SU-DHL-6 (cell line): ENCODE data around the gene FAM98C.

Source experiments
- H2AFZ ChIP-seq: fragments of 200-600 bp; sonication (generic); 2 replicates; pipeline ENCODE4 v1.6.1; 2014; ENCODE audit warnings: low read depth, mild to moderate bottlenecking, moderate library complexity, mixed read lengths, antibody characterized with exemption, low read length; ENCODE audit not compliant: severe bottlenecking
- H3F3A ChIP-seq: fragments of 200-600 bp; shearing (Covaris generic); 2 replicates; pipeline ENCODE4 v1.6.0; 2016; ENCODE audit warnings: antibody characterized with exemption, mild to moderate bottlenecking; ENCODE audit not compliant: insufficient read depth
- H3K27ac ChIP-seq: fragments of 200-600 bp; sonication (generic); 2 replicates; pipeline ENCODE4 v1.5.1; 2016; ENCODE audit warnings: low read depth, mild to moderate bottlenecking, low read length, moderate library complexity, mixed read lengths
- H3K27me3 ChIP-seq: fragments of 200-600 bp; sonication (generic), shearing (Covaris generic); 2 replicates; pipeline ENCODE4 v1.6.0; 2014; ENCODE audit warnings: mild to moderate bottlenecking, low read length
- H3K36me3 ChIP-seq: fragments of 200-600 bp; sonication (generic); 2 replicates; pipeline ENCODE4 v1.6.1; 2014; ENCODE audit warnings: mild to moderate bottlenecking, low read length, mixed read lengths
- H3K4me2 ChIP-seq: fragments of 300-600, 200-600 bp; shearing (Covaris generic), sonication (generic); 2 replicates; pipeline ENCODE4 v1.6.0; 2014; ENCODE audit warnings: low read length, low read depth, mild to moderate bottlenecking; ENCODE audit not compliant: poor library complexity, severe bottlenecking
- H3K4me3 ChIP-seq: fragments of 200-600 bp; sonication (generic); 2 replicates; pipeline ENCODE4 v1.5.1; 2014; ENCODE audit warnings: antibody characterized with exemption, low read length, mild to moderate bottlenecking, mixed read lengths; ENCODE audit not compliant: insufficient read depth, poor library complexity, severe bottlenecking
- H3K79me2 ChIP-seq: fragments of 200-600 bp; sonication (generic); 2 replicates; pipeline ENCODE4 v1.6.1; 2014; ENCODE audit warnings: mild to moderate bottlenecking, low read length, moderate library complexity; ENCODE audit not compliant: insufficient read depth
- H3K9ac ChIP-seq: fragments of 200-600 bp; sonication (generic); 2 replicates; pipeline ENCODE4 v1.7.0; 2014; ENCODE audit warnings: mild to moderate bottlenecking, low read length
- H3K9me2 ChIP-seq: fragments of 200-600 bp; sonication (generic); replicated peaks from 2 replicates; pipeline ENCODE4 v1.6.1; 2014; ENCODE audit warnings: low read length; ENCODE audit not compliant: insufficient read depth
- H3K9me3 ChIP-seq: fragments of 200-600 bp; sonication (generic); 2 replicates; pipeline ENCODE4 v1.6.1; 2014; ENCODE audit warnings: low read length, mixed read lengths; ENCODE audit not compliant: insufficient read depth
- H4K20me1 ChIP-seq: fragments of 200-600 bp; sonication (generic); 2 replicates; pipeline ENCODE4 v1.6.1; 2014; ENCODE audit warnings: low read depth, mild to moderate bottlenecking, antibody characterized with exemption, low read length, moderate library complexity, mixed read lengths
- EZH2phosphoT487 ChIP-seq: fragments of 200-600 bp; sonication (generic), shearing (Covaris generic); conservative IDR thresholded peaks from 2 replicates; pipeline ENCODE4 v1.6.1; 2018; ENCODE audit warnings: mild to moderate bottlenecking, antibody characterized with exemption, low read length, moderate library complexity, mixed read lengths
- TF ChIP-seq, protein P1 (sequence below): fragments of 200-600 bp; sonication (generic); IDR thresholded peaks from one replicate; pipeline ENCODE4 v1.5.1; 2017; ENCODE audit warnings: antibody characterized with exemption, mild to moderate bottlenecking, low read length, moderate library complexity; ENCODE audit not compliant: insufficient read depth, poor library complexity, severe bottlenecking

FAM98C gene

DNA sequence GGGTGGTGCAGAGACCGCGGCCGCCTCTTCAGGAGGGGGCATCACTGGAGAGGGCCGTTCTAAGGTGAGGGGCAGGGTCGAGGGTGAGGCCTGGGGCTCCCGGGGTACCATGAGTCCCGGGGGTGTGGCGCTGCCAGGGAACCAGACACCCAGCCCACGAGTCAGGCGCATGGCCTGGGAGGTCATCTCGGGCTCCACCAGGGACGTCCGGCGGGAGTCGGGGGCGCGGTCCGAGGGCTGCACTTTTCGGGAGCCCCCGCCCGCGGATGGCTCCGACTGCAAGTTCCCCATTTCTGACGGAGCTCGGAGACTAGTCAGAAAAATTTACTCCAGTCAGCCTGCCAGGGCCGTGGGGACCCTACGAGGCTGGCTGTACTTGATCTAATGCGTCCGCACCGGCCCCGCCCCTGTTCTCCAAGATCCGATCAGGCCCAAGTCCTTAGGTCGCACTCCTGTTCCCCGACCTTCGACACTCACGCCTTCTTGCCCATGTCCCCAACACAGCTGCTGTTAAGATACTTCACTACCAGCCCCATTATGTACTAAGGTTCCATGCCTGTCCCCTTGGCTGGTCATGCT lies 15.8 kb upstream of the FAM98C start:
- no peak overlapping the region for H2AFZ ChIP-seq
- no peak overlapping the region for H3K9ac ChIP-seq
- H3K27me3 ChIP-seq, result no peaks in the 10 kb centered on the region
- H3K4me2 ChIP-seq, result peak overlapping the region; percentile 59
- peak overlapping the region; percentile 43 for H3K4me3 ChIP-seq
- H3K36me3 ChIP-seq, result no peaks in the 10 kb centered on the region
- no peaks in the 10 kb centered on the region for H3K79me2 ChIP-seq
- H3K27ac ChIP-seq, result no peak overlapping the region
- H3K9me3 ChIP-seq, result no peaks in the 10 kb centered on the region
- no peaks in the 10 kb centered on the region for H3K9me2 ChIP-seq
- no peaks in the 10 kb centered on the region for H4K20me1 ChIP-seq
- no peaks in the 10 kb centered on the region for H3F3A ChIP-seq
- TF ChIP-seq EZH2phosphoT487, result no peak
- TF ChIP-seq, protein P1, sequence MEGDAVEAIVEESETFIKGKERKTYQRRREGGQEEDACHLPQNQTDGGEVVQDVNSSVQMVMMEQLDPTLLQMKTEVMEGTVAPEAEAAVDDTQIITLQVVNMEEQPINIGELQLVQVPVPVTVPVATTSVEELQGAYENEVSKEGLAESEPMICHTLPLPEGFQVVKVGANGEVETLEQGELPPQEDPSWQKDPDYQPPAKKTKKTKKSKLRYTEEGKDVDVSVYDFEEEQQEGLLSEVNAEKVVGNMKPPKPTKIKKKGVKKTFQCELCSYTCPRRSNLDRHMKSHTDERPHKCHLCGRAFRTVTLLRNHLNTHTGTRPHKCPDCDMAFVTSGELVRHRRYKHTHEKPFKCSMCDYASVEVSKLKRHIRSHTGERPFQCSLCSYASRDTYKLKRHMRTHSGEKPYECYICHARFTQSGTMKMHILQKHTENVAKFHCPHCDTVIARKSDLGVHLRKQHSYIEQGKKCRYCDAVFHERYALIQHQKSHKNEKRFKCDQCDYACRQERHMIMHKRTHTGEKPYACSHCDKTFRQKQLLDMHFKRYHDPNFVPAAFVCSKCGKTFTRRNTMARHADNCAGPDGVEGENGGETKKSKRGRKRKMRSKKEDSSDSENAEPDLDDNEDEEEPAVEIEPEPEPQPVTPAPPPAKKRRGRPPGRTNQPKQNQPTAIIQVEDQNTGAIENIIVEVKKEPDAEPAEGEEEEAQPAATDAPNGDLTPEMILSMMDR, result no peak

DNA sequence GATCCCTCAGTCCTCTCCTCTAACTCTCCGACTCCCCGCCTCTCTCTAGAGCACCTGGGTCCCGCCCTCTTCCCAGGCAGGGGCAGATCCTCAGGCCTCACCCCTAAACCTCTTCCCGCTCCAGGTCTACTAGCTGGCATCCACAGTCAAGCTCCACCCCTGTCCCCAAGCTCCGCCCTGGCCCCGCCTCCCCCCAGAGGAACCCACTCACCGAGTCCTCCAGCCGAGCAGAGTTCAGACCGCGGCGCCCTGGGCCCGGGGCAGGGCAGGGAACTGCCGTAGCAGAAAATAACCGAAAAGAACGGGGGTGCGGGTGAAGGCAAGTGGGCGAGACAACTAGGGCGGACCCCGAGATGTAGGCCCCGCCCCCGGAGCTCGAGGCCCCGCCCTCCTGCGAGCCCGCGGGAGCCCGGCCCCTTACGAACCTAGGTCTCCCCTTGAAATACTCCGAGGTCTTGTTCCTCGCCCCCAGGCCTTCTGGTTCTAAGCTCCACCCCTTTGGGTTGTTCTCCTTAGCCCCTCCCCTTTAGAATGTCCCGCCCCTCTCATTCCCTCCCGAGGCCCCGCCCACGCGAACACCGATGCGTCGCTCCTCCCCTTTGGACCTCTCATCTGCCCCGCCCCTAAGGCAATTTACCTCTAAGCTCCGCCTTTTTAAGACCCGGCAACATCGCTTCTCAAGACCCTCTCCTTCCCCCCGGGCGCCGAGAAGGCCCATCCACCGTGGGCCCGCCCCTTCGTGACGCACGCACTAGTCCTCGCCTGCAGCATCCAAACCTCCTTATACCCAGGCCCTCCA lies 15.1 kb upstream of the FAM98C start, which contains the start of gene GGN:
Gene GGN (minus strand): TSS at position 485 of the 799 bp plus-strand sequence. CDS start 773 bp downstream, outside the sequence.
- Histone ChIP-seq H3K4me2 (peak within 1 kb of the TSS; percentile 59), H3K36me3 (no peaks in the 10 kb centered on the region), H3K27ac (no peak within 1 kb of the TSS), H2AFZ (no peak within 1 kb of the TSS), H3K4me3 (peak within 1 kb of the TSS; percentile 43), H3K27me3 (no peaks in the 10 kb centered on the region), H3F3A (no peaks in the 10 kb centered on the region), H3K9me2 (no peaks in the 10 kb centered on the region), H3K9ac (peak within 1 kb of the TSS; percentile 11; the same call in 1 of the 2 replicates), H4K20me1 (no peaks in the 10 kb centered on the region), H3K9me3 (no peaks in the 10 kb centered on the region), H3K79me2 (no peaks in the 10 kb centered on the region)
- TF ChIP-seq, protein P1, result no peak

DNA sequence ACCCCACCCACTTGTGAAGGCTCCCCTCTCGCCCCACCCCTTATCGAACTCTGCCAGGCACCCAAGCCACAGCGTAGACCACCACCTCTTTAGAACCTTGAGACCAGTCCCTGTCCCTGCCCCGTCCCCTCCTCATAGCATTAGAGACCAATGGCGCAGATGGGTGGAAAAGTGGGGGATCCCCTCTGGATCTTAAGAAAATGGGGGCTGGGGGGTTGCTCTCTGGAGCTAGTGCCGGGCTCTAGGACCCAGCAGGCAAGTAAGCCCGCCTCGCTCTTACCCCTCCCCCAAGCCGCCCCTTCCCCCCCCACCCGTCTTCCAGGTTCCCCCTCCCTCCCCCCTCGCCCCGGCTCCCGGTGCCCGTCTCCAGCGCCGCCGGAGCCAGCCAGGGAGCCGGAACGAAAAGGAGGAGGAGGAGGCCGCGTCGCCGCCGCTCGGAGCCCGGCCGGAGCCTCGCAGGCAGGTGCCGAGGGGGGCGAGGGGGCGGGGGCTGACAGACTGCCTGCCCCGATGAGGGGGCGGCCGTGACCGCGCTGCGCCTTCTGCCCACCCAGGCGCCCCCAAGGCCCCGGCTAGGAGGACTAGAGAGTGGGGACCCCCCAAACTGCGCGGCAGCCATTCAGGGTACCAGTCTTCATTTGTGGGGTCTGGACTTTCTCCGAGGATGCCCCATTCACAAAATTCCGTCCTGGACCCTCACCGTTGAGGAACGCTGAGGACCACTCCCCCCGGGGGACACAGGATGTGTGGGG lies 14.4 kb upstream of the FAM98C start, which contains the start of gene SPRED3:
Gene SPRED3 (plus strand): TSS at position 349 of the 752 bp plus-strand sequence. CDS start 1,606 bp downstream, outside the sequence.
- Histone ChIP-seq H3F3A (no peaks in the 10 kb centered on the region), H3K4me2 (peak within 1 kb of the TSS; percentile 59), H3K27ac (no peak within 1 kb of the TSS), H3K9me2 (no peaks in the 10 kb centered on the region), H2AFZ (no peak within 1 kb of the TSS), H3K4me3 (peak within 1 kb of the TSS; percentile 43), H3K36me3 (no peaks in the 10 kb centered on the region), H3K9ac (peak within 1 kb of the TSS; percentile 11; the same call in 1 of the 2 replicates), H4K20me1 (no peaks in the 10 kb centered on the region), H3K9me3 (no peaks in the 10 kb centered on the region), H3K79me2 (no peaks in the 10 kb centered on the region), H3K27me3 (no peaks in the 10 kb centered on the region)
- no peak for TF ChIP-seq EZH2phosphoT487
- TF ChIP-seq, protein P1, result no peak
